ENCODE measurements around the gene RIN3. TPM values are rescaled to one million over a fixed set of nuclear protein-coding genes. Genes with fewer than 3 reads are reported as not detected.

RIN3 gene
- total RNA-seq, 1 experiment from 2014 or later = 1.5 TPM

DNA sequence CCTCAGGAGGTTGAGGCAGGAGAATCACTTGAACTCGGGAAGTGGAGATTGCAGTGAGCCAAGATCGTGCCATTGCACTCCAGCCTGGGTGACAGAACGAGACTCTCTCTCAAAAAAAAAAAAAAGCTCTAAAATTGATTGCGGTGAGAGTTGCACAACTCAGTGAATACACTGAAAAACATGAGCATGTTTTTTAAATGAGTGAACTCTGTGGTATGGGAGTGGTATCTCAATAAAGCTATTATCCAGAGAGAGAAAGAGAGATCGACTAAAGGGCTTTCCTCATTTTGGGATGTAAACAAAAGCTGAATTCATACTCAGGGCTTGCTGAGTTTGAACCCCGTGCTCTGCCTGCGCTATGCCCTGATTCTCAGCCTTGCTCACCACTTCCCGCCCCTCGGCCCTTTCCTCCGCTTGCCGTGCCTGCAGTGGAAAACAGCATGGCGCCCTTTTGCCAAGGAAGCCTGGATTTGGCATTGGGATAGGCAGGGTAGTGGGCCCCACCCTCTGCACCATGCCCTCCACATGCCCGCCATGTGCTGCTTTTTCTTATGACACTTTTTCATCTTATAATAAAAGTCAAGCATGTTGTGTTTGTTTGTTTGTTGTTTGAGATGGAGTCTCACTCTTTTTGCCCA, 132.4 kb downstream of the RIN3 start:
- Histone ChIP-seq H3K4me1 (ENCODE audit: insufficient read depth, low read length) (no peaks in the 10 kb centered on the region), H2AFZ (ENCODE audit: low read length) (no peak overlapping the region), H3K79me2 (ENCODE audit: insufficient read depth, low read length) (no peaks in the 10 kb centered on the region), H3K23ac (ENCODE audit: insufficient read length, low read depth, low read length) (no peak overlapping the region), H3K23me2 (ENCODE audit: insufficient read length, low read depth, low read length, poor library complexity, severe bottlenecking) (no peaks in the 10 kb centered on the region), H4K5ac (ENCODE audit: insufficient read length, low read depth, low read length) (no peak overlapping the region), H3K79me1 (ENCODE audit: insufficient read depth, low read depth, low read length, poor library complexity, severe bottlenecking) (no peaks in the 10 kb centered on the region), H3K18ac (ENCODE audit: insufficient read length, low read depth, low read length) (no peak overlapping the region), H3K14ac (ENCODE audit: insufficient read depth, low read length) (no peak overlapping the region), H4K20me1 (ENCODE audit: control insufficient read depth, insufficient read depth, insufficient read length) (no peaks in the 10 kb centered on the region), H3T11ph (ENCODE audit: low read length) (no peak overlapping the region), H2BK20ac (ENCODE audit: low read depth, low read length, poor library complexity, severe bottlenecking) (no peak overlapping the region), H3K9ac (ENCODE audit: extremely low read depth, insufficient read length, low read length) (no peak overlapping the region), H3K4me2 (ENCODE audit: insufficient read depth, insufficient read length, low read length) (no peak overlapping the region), H4K8ac (replicated peaks; ENCODE audit: insufficient read length, low read depth, low read length) (no peak overlapping the region), H4K91ac (ENCODE audit: insufficient read length, low read depth, low read length) (no peak overlapping the region), H2BK120ac (ENCODE audit: low read depth, low read length, poor library complexity, severe bottlenecking) (no peak overlapping the region), H3K56ac (ENCODE audit: insufficient read length, low read depth, low read length) (no peak overlapping the region), H2AK5ac (ENCODE audit: insufficient read length, low read length) (no peak overlapping the region), H3K4ac (ENCODE audit: low read depth, low read length) (no peak overlapping the region), H2BK15ac (ENCODE audit: low read depth, low read length) (no peak overlapping the region), H3K27me3 (ENCODE audit: insufficient read depth, low read length) (no peaks in the 10 kb centered on the region), H3K9me3 (ENCODE audit: control insufficient read depth, low read depth, low read length) (no peaks in the 10 kb centered on the region), H2BK5ac (ENCODE audit: insufficient read length, low read length) (no peak overlapping the region), H2BK12ac (ENCODE audit: insufficient read length, low read depth, low read length) (no peak overlapping the region), H3K27ac (ENCODE audit: insufficient read length, low read depth, low read length) (no peak overlapping the region)
- Mint-ChIP-seq H3K4me3 (no peak overlapping the region), H3K9me3 (no peaks in the 10 kb centered on the region), H3K4me1 (no peaks in the 10 kb centered on the region), H3K27ac (peak overlapping the region in 1 of 3 experiments; percentile 80; a peak in 1 of 7 replicates), H3K36me3 (ENCODE audit: insufficient read depth in 1 of 3, low read depth in 3 of 3) (peaks cover 0 to 6% (median 0%) of the 10 kb centered on the region in 3 experiments; a peak in 2 of 7 replicates), H3K27me3 (ENCODE audit: low read depth) (no peaks in the 10 kb centered on the region; the same call in none of the 2 replicates)
- no peak for DNase-seq
- no CpG with 5 or more reads among the region's 13 CpGs for WGBS (ENCODE audit: extremely low coverage, insufficient read length, low lambda C conversion rate)
- no peak for TF ChIP-seq CTCF (conservative IDR thresholded peaks at IDR 0.05)
